HCT116 (cell line): Measurements from ENCODE around the gene FSCN2. TPM values are rescaled to one million over a fixed set of nuclear protein-coding genes. Genes with fewer than 3 reads are reported as not detected.

Experiments used
- ATAC-seq: fragments of 200-7000 bp; cut with Tn5 transposase; 2 replicates; pipeline ENCODE4 v1.9.1; 2020; ENCODE audit warnings: mild to moderate bottlenecking, moderate library complexity
- BruUV-seq: library from RNA; stranded (reverse); fragments of 400-500 nt; replicated peaks from 2 replicates; lab custom pipeline; 2021; lab: Mats Ljungman, UMichigan
- CTCF ChIA-PET: fragments of 300-600 bp; sonication (Branson Sonifier 250); formaldehyde crosslinking; loops from one replicate; lab custom pipeline; 2021; ENCODE audit warnings: antibody characterized with exemption; lab: Charles Lee
- POLR2A ChIA-PET: fragments of 300-600, 350-600 bp; sonication (Branson Sonifier 250); formaldehyde crosslinking; loops from one replicate; lab custom pipeline; 2021; ENCODE audit warnings: antibody characterized with exemption; lab: Charles Lee
- RAD21 ChIA-PET, 2 experiments: fragments of 300-600 bp; sonication (Branson Sonifier 250); formaldehyde crosslinking; loops; one replicate each; lab custom pipeline; 2023; ENCODE audit warnings: low total read pairs in 2 of 2; ENCODE audit not compliant: uncharacterized antibody in 2 of 2, unreplicated experiment in 2 of 2, low non-redundant PET in 1 of 2; lab: Charles Lee
- DNase-seq: peaks from one replicate; pipeline ENCODE4 v3.0.0-alpha.2; 2010; ENCODE audit warnings: low read depth, low spot score
- H2AFZ ChIP-seq: fragments of 200-600 bp; shearing (Covaris generic), sonication (generic); 2 replicates; pipeline ENCODE4 v1.6.1; 2017; ENCODE audit warnings: low read depth, mixed run types, mixed read lengths, antibody characterized with exemption, low read length; ENCODE audit not compliant: poor library complexity, severe bottlenecking
- H3K27ac ChIP-seq: 2 replicates; pipeline ENCODE4 v1.5.1; 2012; ENCODE audit warnings: low read depth, low read length
- H3K27me3 ChIP-seq: fragments of 200-600 bp; sonication (generic); 2 replicates; pipeline ENCODE4 v1.6.1; 2016; ENCODE audit warnings: mixed run types, low read length, mixed read lengths; ENCODE audit not compliant: insufficient read depth
- H3K36me3 ChIP-seq, 2 experiments: fragments of 200-500 bp in 1 of 2; fragments of 200-600 bp in 1 of 2; sonication (Bioruptor generic) in 1 of 2; sonication (generic) in 1 of 2; 2 replicates each; pipeline versions ENCODE4 v1.5.1 to v1.6.1; 2014 to 2016; ENCODE audit warnings: low read length in 2 of 2, inconsistent platforms in 1 of 2, mixed read lengths in 1 of 2, mixed run types in 1 of 2; ENCODE audit not compliant: insufficient read depth in 2 of 2, control insufficient read depth in 1 of 2
- H3K4me1 ChIP-seq, 2 experiments: fragments of 200-600 bp in 1 of 2; sonication (generic) in 1 of 2; 2 replicates each; pipeline versions ENCODE4 v1.5.1 to v1.6.1; 2012 to 2017; ENCODE audit warnings: low read length in 2 of 2, inconsistent platforms in 1 of 2, mild to moderate bottlenecking in 1 of 2, mixed read lengths in 1 of 2, mixed run types in 1 of 2, moderate library complexity in 1 of 2; ENCODE audit not compliant: insufficient read depth in 2 of 2, control insufficient read depth in 1 of 2
- H3K4me2 ChIP-seq: fragments of 200-600 bp; sonication (generic); 2 replicates; pipeline ENCODE4 v1.6.1; 2017; ENCODE audit warnings: mixed run types, low read length, mixed read lengths
- H3K4me3 ChIP-seq, 2 experiments: fragments of 200-600 bp in 1 of 2; sonication (generic) in 1 of 2; replicated peaks in 1 of 2; 2 replicates each; pipeline ENCODE4 v1.5.1; 2011 to 2016; ENCODE audit warnings: low read length in 2 of 2, control low read depth in 1 of 2, low read depth in 1 of 2, mild to moderate bottlenecking in 1 of 2, mixed read lengths in 1 of 2, mixed run types in 1 of 2
- H3K79me2 ChIP-seq: fragments of 200-600 bp; sonication (generic); 2 replicates; pipeline ENCODE4 v1.6.1; 2017; ENCODE audit warnings: mild to moderate bottlenecking, mixed run types, low read length, moderate library complexity, mixed read lengths; ENCODE audit not compliant: insufficient read depth
- H3K9ac ChIP-seq: fragments of 200-600 bp; sonication (generic); 2 replicates; pipeline ENCODE4 v1.6.1; 2016; ENCODE audit warnings: low read length, mixed read lengths
- H3K9me2 ChIP-seq: fragments of 200-600 bp; sonication (generic), shearing (Covaris generic); 2 replicates; pipeline ENCODE4 v1.6.1; 2017; ENCODE audit warnings: mixed run types, mild to moderate bottlenecking, moderate library complexity; ENCODE audit not compliant: insufficient read depth
- H3K9me3 ChIP-seq, 2 experiments: fragments of 200-500 bp in 1 of 2; fragments of 200-600 bp in 1 of 2; sonication (Bioruptor generic) in 1 of 2; sonication (generic) in 1 of 2; 2 replicates each; pipeline ENCODE4 v1.6.1; 2014 to 2017; ENCODE audit warnings: low read length in 2 of 2, mixed read lengths in 2 of 2, inconsistent platforms in 1 of 2, low read depth in 1 of 2, mild to moderate bottlenecking in 1 of 2, mixed run types in 1 of 2, moderate library complexity in 1 of 2; ENCODE audit not compliant: control insufficient read depth in 1 of 2, insufficient read depth in 1 of 2
- H4K20me1 ChIP-seq: fragments of 200-600 bp; sonication (generic), shearing (Covaris generic); 2 replicates; pipeline ENCODE4 v1.6.1; 2017; ENCODE audit warnings: mixed run types, mild to moderate bottlenecking, moderate library complexity; ENCODE audit not compliant: insufficient read depth
- POLR2A ChIP-seq: IDR thresholded peaks from 2 replicates; pipeline ENCODE4 v1.7.0; 2011; ENCODE audit warnings: borderline replicate concordance; ENCODE audit not compliant: insufficient read depth, insufficient read length; ENCODE audit errors: extremely low read depth
- POLR2AphosphoS5 ChIP-seq: IDR thresholded peaks from 2 replicates; pipeline ENCODE4 v1.6.1; 2011; ENCODE audit warnings: mild to moderate bottlenecking, low read depth, low read length, moderate library complexity
- RAD21 ChIP-seq: IDR thresholded peaks from 2 replicates; pipeline ENCODE4 v1.6.1; 2012; ENCODE audit warnings: low read depth, mild to moderate bottlenecking
- SP1 ChIP-seq: IDR thresholded peaks from 2 replicates; pipeline ENCODE4 v1.6.1; 2012; ENCODE audit warnings: low read depth
- YY1 ChIP-seq: IDR thresholded peaks from 2 replicates; pipeline ENCODE4 v1.6.1; 2011; ENCODE audit warnings: low read length, low read depth, moderate library complexity, mild to moderate bottlenecking; ENCODE audit not compliant: insufficient replicate concordance; ENCODE audit errors: extremely low read depth
- ZBTB33 ChIP-seq: IDR thresholded peaks from 2 replicates; pipeline ENCODE4 v1.6.1; 2011; ENCODE audit warnings: mild to moderate bottlenecking, low read length, moderate library complexity; ENCODE audit not compliant: insufficient replicate concordance; ENCODE audit errors: extremely low read depth
- ZFX ChIP-seq: fragments of 450-650 bp; IDR thresholded peaks from 2 replicates; pipeline ENCODE4 v1.6.1; 2017
- intact Hi-C: fragments of 100-400 bp; cut with micrococcal nuclease; formaldehyde crosslinking; loops from 2 replicates; pipeline ENCODE4 v1.10.0; 2022
- total RNA-seq: library from RNA; stranded (reverse); gene quantifications from one replicate; pipeline ENCODE4 v1.2.1, GENCODE V29; 2021; ENCODE audit not compliant: unreplicated experiment

Gene FSCN2
- total RNA-seq, 1 experiment from 2014 or later: 10.1 TPM

GRCh38 chr17:81512562-81513371, 15.4 kb upstream of the FSCN2 start, which contains the start of gene ACTG1:
ACTG1 (minus strand) TSS chr17:81512799; CDS start chr17:81512354, 445 bp downstream.
- DNase-seq: peak; percentile 80
- CTCF ChIA-PET: interaction anchor here (1.1 kb wide), 1 partner anchor 40 kb away, joined by 3 read pairs; the partner anchor contains the start of gene FAAP100
- Histone ChIP-seq H4K20me1 (peaks cover 35% of the 10 kb centered on the region; the same call in 1 of the 2 replicates), H3K79me2 (peaks cover 71% of the 10 kb centered on the region)
- TF ChIP-seq ZBTB33 (peak; percentile 47), POLR2AphosphoS5 (peak; percentile 99), ZFX (peak; percentile 96; the same call in 1 of the 2 replicates), RAD21 (no peak), SP1 (no peak), POLR2A (peak; percentile 99), YY1 (peak; percentile 64)
- TF ChIP-seq, all 23 proteins: peak for 5
- Histone ChIP-seq H3K9me3 (no peaks in the 10 kb centered on the region), H3K9me2 (no peaks in the 10 kb centered on the region), H3K4me3 (peak within 1 kb of the TSS; percentile 90 to 96), H3K27ac (peak within 1 kb of the TSS; percentile 100), H3K9ac (peak within 1 kb of the TSS; percentile 94), H3K36me3 (peaks cover 19 to 34% of the 10 kb centered on the region in 2 experiments), H3K4me1 (peaks cover 23 to 77% of the 10 kb centered on the region in 2 experiments), H2AFZ (no peak within 1 kb of the TSS), H3K27me3 (no peaks in the 10 kb centered on the region), H3K4me2 (peak within 1 kb of the TSS; percentile 100)
- no TSS peak for BruUV-seq
- RAD21 ChIA-PET: no interaction called here
- ATAC-seq: peak; percentile 46
- POLR2A ChIA-PET: interaction anchor here (0.6 to 2.4 kb wide), 16 partner anchors 8 to 217 kb away, joined by 3 to 12 read pairs (median 4); partner anchors contain the start of genes ARL16, BAHCC1, FAAP100 and FSCN2
- intact Hi-C loops: no loop called here
